ACHN (cell line): Measurements from ENCODE around the gene PTGDR2.

Experiments
- DNase-seq: peaks from one replicate; pipeline ENCODE4 v3.0.0-alpha.2; 2015
- in situ Hi-C: cut with HindIII; loops from 2 replicates; pipeline ENCODE4 v1.10.0; 2017; ENCODE audit warnings: low sequenced_read_pairs, low pct_ligation_motif_present, low pct_unique_long_range_greater_than_20kb

Gene PTGDR2

GRCh38 chr11:60863550-60864521 lies 8.1 kb upstream of the PTGDR2 start:
- in situ Hi-C loops: no loop called here
- DNase-seq: no peak

- no peak for DNase-seq
- in situ Hi-C loops: no loop called here
Measured at GRCh38 chr11:60862171-60862570, 6.4 kb upstream of the PTGDR2 start.

- DNase-seq: no peak
- in situ Hi-C loops: no loop called here
Measured at GRCh38 chr11:60860943-60861342, 5.2 kb upstream of the PTGDR2 start.

DNA sequence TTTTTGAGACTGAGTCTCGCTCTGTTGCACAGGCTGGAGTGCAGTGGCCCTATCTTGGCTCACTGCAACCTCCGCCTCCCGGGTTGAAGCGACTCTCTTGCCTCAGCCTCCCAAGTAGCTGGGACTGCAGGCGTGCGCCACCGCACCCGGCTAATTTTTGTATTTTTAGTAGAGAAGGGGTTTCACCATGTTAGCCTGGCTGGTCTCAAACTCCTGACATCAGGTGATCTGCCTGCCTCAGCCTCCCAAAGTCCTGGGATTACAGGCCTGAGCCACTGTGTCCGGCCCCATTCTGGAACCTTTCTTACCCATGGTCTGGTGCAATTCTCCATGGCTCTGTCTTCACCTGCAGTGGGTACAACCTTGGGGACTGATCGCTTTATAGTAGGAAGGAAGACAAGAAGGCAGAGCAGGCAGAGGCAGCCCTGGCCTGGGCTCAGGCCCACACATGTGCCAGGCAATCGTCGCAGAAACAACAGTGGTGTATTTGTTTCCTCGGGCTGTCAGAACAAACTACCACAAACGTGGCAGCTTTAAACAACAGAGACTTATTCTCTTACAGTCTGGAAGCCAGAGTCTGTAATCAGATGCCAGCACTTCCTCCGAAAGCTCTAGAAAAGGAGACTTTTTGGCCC lies 4.0 kb upstream of the PTGDR2 start:
- no peak for DNase-seq
- in situ Hi-C loops: no loop called here

DNA sequence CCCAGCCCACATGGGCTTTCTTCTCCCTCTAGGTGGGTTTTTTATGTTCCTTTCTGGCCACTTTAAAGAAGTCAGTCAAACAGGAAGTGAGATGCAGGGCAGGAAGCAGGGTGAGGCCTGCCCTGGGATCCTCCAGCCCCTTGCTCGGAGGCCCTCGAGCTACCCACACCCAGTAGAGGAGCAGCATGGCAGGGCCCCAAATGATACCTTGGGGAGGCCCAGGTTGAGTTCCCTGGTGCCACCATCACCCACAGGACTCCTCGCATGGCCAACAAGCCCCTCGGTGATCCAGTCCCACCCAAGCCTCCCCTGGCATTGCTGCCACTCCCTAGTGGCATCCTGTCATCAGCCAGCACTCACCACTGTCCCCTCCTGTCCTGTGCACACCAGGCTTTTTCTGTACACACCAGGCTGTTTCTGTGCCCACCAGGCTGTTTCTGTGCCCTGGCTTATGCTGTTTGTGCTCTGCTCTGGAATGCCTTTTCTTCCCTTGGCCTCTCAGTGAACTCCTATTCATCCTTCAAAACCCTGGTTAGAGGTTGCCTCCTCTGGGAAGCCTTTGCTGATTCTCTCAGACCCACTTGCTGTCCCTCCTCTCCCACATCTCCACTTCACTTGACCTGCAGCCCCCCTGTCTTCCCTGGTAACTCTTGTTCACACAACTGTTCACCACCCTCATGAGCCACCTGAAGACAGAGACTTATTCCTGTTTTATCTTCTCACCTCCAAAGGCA lies 3.1 kb upstream of the PTGDR2 start:
- in situ Hi-C loops: no loop called here
- DNase-seq: no peak

- in situ Hi-C loops: no loop called here
Measured at GRCh38 chr11:60858236-60858635, 2.5 kb upstream of the PTGDR2 start.

GRCh38 chr11:60857378-60858232 lies 1.9 kb upstream of the PTGDR2 start:
- DNase-seq: no peak
- in situ Hi-C loops: no loop called here

More at GRCh38 chr11:60858236-60858635, 2.5 kb upstream of the PTGDR2 start:
- DNase-seq: no peak

- in situ Hi-C loops: no loop called here
- no peak for DNase-seq
Measured at GRCh38 chr11:60854847-60855725, 664 bp downstream of the PTGDR2 start.

GRCh38 chr11:60854140-60854846 lies 1.5 kb downstream of the PTGDR2 start:
- DNase-seq: no peak
- in situ Hi-C loops: no loop called here

GRCh38 chr11:60852982-60853950 lies 2.5 kb downstream of the PTGDR2 start:
- no peak for DNase-seq
- in situ Hi-C loops: no loop called here

DNA sequence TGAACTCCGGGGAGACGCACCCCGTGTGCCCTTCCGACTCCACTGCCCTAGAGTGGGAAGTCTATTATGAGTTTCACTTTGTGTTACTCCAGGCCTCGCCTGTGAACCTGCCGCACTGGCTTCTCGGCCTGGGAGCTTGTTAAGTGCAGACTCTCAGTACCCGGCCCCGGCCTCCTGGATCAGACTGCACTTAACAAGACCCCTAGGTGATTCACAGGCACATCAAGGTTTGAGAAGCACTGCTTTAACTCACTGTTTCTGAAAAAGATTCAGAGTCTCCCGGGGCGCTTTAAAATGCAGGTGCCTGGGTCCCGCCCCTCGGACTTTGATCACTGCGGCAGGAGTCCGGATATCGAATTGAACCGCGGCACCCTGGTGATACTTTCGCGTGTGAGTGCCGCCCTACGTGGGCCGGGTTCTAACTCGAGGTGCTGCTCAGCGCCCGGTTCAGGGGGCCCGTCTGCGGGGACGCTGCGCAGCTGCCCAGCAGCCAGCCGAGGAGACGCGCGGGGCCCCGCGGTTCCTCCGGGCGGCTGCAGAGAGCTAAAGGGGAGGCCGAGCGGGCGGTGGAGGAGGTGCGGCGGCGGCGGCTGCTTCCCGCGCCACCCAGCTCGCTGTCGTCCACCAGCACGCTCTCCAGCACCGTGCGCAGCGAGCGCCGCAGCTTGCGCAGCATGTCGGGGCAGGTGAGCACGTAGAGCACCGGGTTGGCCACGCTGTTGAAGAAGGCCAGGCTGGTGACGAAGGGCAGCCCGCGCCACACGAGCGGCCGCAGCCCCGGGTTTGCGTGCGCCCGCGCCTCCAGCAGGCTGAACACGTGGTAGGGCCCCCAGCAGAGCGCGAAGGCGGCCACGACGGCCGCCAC lies 3.4 kb downstream of the PTGDR2 start:
- no peak for DNase-seq
- in situ Hi-C loops: no loop called here

GRCh38 chr11:60851327-60852104 lies 4.2 kb downstream of the PTGDR2 start:
- DNase-seq: no peak

DNA sequence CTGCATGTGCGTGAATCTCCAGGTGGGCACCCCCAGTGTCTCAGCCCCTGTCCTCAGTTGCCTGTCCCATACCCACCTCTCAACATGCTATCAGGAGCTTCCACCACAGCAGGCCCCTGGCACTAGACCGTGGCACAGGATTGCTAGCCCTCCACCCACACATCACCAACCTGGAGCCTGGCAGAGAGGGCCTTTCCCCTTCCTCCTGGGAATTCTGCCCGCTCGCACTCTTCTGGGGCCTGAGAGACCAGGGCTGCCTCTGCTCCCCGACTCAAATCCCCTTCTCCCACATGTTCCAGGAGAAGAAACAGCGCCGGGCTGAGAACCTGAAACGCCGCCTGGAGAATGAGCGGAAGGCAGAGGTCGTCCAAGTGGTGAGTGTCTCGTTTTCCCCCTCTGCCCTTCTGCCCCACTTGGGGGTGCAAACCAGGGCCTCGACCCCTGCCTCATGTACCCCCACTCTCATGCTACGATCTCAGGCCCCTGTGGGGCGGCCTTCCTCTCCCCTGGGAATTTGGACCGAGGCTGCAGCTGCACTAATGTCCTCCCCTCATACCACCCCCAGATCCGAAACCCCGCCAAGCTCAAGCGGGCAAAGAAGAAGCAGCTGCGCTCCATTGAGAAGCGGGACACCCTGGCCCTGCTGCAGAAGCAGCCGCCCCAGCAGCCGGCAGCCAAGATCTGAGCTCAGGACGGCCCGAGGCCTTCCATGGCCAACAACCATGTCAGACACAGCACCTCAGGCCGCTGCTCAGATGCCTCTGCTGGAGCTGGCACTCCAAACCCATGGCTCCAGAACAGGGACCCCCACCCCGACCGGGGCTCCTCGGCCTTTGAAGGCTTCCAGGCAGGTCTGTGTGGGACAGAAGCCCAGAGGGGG lies 5.9 kb downstream of the PTGDR2 start:
- DNase-seq: no peak

More at GRCh38 chr11:60851327-60852104, 4.2 kb downstream of the PTGDR2 start:
- in situ Hi-C loops: no loop called here

More for the DNA sequence above, 5.9 kb downstream of the PTGDR2 start:
- in situ Hi-C loops: no loop called here
